OCI-LY1 (cell line): ENCODE measurements around the gene OPN5.

Experiments
- H2AFZ ChIP-seq: fragments of 200-600 bp; sonication (generic), shearing (Covaris generic); 2 replicates; pipeline ENCODE4 v1.6.0; 2014; ENCODE audit warnings: antibody characterized with exemption, mild to moderate bottlenecking, low read length
- H3F3A ChIP-seq: fragments of 200-600 bp; sonication (generic), shearing (Covaris generic); 2 replicates; pipeline ENCODE4 v1.6.0; 2014; ENCODE audit warnings: mild to moderate bottlenecking, antibody characterized with exemption, low read length, moderate library complexity; ENCODE audit not compliant: insufficient read depth
- H3K27ac ChIP-seq: fragments of 200-600 bp; sonication (generic); 2 replicates; pipeline ENCODE4 v1.5.1; 2014; ENCODE audit warnings: low read length, mixed run types, mild to moderate bottlenecking, low read depth; ENCODE audit not compliant: poor library complexity, severe bottlenecking
- H3K27me3 ChIP-seq: fragments of 200-600 bp; sonication (generic); 2 replicates; pipeline ENCODE4 v1.6.0; 2014; ENCODE audit warnings: antibody characterized with exemption, mild to moderate bottlenecking, low read length, moderate library complexity; ENCODE audit not compliant: insufficient read depth
- H3K36me3 ChIP-seq: fragments of 200-600 bp; sonication (generic); 2 replicates; pipeline ENCODE4 v1.6.1; 2014; ENCODE audit warnings: mild to moderate bottlenecking, antibody characterized with exemption, low read length, moderate library complexity, mixed read lengths; ENCODE audit not compliant: insufficient read depth
- H3K4me1 ChIP-seq: fragments of 200-600 bp; sonication (generic); 2 replicates; pipeline ENCODE4 v1.5.1; 2014; ENCODE audit warnings: mild to moderate bottlenecking, low read length, moderate library complexity; ENCODE audit not compliant: insufficient read depth, severe bottlenecking
- H3K4me2 ChIP-seq: fragments of 200-600 bp; sonication (generic), shearing (Covaris generic); 2 replicates; pipeline ENCODE4 v1.6.1; 2014; ENCODE audit warnings: low read length
- H3K4me3 ChIP-seq: fragments of 200-600 bp; sonication (generic); 2 replicates; pipeline ENCODE4 v1.5.1; 2014; ENCODE audit warnings: low read length, low read depth, mild to moderate bottlenecking, mixed read lengths; ENCODE audit not compliant: poor library complexity, severe bottlenecking
- H3K79me2 ChIP-seq: fragments of 200-600 bp; shearing (Covaris generic); 2 replicates; pipeline ENCODE4 v1.6.1; 2016; ENCODE audit warnings: mixed run types, low read length, mixed read lengths; ENCODE audit not compliant: insufficient read depth
- H3K9ac ChIP-seq: fragments of 200-600 bp; sonication (generic), shearing (Covaris generic); 2 replicates; pipeline ENCODE4 v1.6.1; 2014; ENCODE audit warnings: mild to moderate bottlenecking, low read length, mixed read lengths
- H3K9me2 ChIP-seq: fragments of 200-600 bp; sonication (generic), shearing (Covaris generic); 2 replicates; pipeline ENCODE4 v1.6.1; 2014; ENCODE audit warnings: low read depth, mild to moderate bottlenecking, low read length, mixed read lengths
- H3K9me3 ChIP-seq: fragments of 200-600 bp; shearing (Covaris generic); 2 replicates; pipeline ENCODE4 v1.6.1; 2014; ENCODE audit warnings: low read length, mixed read lengths
- H4K20me1 ChIP-seq: fragments of 200-600 bp; sonication (generic), shearing (Covaris generic); 2 replicates; pipeline ENCODE4 v1.6.0; 2016; ENCODE audit warnings: mild to moderate bottlenecking, low read length; ENCODE audit not compliant: insufficient read depth
- EZH2 ChIP-seq: fragments of 200-600 bp; sonication (generic), shearing (Covaris generic); IDR thresholded peaks from 2 replicates; pipeline ENCODE4 v1.8.0; 2017; ENCODE audit warnings: borderline replicate concordance, mixed run types, mild to moderate bottlenecking, antibody characterized with exemption, low read length, moderate library complexity, mixed read lengths
- TF ChIP-seq, protein P1 (sequence below): fragments of 200-600 bp; sonication (generic), shearing (Covaris generic); IDR thresholded peaks from 2 replicates; pipeline ENCODE4 v1.5.1; 2017; ENCODE audit warnings: mild to moderate bottlenecking, antibody characterized with exemption, low read length, moderate library complexity, mixed read lengths

The OPN5 gene

DNA sequence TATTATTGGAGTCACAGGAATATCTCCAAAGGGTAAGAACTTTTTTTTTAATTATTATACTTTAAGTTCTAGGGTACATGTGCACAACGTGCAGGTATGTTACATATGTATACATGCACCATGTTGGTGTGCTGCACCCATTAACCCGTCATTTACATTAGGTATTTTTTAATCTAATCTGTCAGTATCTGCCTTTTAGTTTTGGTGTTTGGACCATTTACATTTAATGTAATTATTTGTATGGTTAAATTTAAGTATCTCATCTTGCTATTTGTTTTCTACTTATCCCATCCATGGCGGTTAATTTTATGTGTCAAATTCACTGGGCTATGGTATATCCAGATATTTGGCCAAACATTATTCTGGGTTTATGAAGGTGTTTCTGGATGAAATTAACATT, 15.4 kb upstream of the OPN5 start:
- H3K4me2 ChIP-seq = no peak overlapping the region
- H3K27me3 ChIP-seq = no peaks in the 10 kb centered on the region
- H3K79me2 ChIP-seq = no peaks in the 10 kb centered on the region
- no peaks in the 10 kb centered on the region for H3K36me3 ChIP-seq
- TF ChIP-seq, protein P1, sequence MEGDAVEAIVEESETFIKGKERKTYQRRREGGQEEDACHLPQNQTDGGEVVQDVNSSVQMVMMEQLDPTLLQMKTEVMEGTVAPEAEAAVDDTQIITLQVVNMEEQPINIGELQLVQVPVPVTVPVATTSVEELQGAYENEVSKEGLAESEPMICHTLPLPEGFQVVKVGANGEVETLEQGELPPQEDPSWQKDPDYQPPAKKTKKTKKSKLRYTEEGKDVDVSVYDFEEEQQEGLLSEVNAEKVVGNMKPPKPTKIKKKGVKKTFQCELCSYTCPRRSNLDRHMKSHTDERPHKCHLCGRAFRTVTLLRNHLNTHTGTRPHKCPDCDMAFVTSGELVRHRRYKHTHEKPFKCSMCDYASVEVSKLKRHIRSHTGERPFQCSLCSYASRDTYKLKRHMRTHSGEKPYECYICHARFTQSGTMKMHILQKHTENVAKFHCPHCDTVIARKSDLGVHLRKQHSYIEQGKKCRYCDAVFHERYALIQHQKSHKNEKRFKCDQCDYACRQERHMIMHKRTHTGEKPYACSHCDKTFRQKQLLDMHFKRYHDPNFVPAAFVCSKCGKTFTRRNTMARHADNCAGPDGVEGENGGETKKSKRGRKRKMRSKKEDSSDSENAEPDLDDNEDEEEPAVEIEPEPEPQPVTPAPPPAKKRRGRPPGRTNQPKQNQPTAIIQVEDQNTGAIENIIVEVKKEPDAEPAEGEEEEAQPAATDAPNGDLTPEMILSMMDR = no peak
- no peak for TF ChIP-seq EZH2
- no peak overlapping the region for H2AFZ ChIP-seq
- H3K27ac ChIP-seq = no peak overlapping the region
- H3K9me3 ChIP-seq = no peaks in the 10 kb centered on the region
- H3K4me1 ChIP-seq = no peaks in the 10 kb centered on the region
- no peak overlapping the region for H3K9ac ChIP-seq
- H3F3A ChIP-seq = no peaks in the 10 kb centered on the region
- H4K20me1 ChIP-seq = no peaks in the 10 kb centered on the region
- H3K4me3 ChIP-seq = no peak overlapping the region
- H3K9me2 ChIP-seq = no peaks in the 10 kb centered on the region

DNA sequence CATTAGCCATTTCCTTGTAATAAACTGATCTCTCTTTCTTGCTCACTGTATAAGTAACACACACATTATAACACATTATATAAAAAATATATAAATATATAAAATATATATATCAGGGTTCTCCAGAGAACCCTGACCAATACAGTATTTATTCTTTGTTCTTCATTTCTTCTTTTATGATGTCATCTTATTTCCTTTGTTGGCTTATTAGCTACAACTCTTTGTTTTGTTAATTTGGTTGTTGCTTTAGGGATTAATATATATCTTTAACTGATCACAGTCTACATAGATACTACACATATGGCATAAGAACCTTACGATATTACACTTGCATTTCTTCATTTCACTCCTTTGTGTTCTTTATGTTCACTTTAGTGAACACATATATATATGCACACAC, 14.7 kb upstream of the OPN5 start:
- Histone ChIP-seq H3F3A (no peaks in the 10 kb centered on the region), H3K9me2 (no peaks in the 10 kb centered on the region), H3K9ac (no peak overlapping the region), H3K36me3 (no peaks in the 10 kb centered on the region), H3K27me3 (no peaks in the 10 kb centered on the region), H3K27ac (no peak overlapping the region), H3K4me1 (no peaks in the 10 kb centered on the region), H3K79me2 (no peaks in the 10 kb centered on the region), H3K9me3 (no peaks in the 10 kb centered on the region), H3K4me3 (no peak overlapping the region), H3K4me2 (no peak overlapping the region), H2AFZ (no peak overlapping the region), H4K20me1 (no peaks in the 10 kb centered on the region)
- no peak for TF ChIP-seq EZH2
- TF ChIP-seq, protein P1 = no peak

DNA sequence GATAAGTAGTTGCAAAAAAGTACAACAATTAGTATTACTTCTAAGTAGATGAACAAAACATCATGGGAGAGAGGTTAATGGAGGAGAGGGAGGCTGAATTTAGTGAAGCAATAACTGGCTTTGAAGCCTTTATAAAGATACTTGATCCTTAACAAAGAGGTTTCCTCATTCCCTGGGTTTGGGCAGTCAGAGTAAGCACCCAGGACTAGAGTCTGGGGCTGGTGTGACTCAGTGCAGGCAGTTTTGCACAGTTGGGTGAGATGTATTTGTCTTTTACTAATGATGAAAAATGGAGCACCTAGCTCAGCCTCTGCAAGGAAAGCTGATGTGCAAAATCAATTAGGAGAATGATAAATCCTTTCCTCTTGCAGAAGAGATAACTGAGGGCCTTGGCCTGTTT, 11.8 kb upstream of the OPN5 start:
- Histone ChIP-seq H3F3A (no peaks in the 10 kb centered on the region), H3K27ac (no peak overlapping the region), H3K27me3 (no peaks in the 10 kb centered on the region), H3K9me3 (no peaks in the 10 kb centered on the region), H3K79me2 (no peaks in the 10 kb centered on the region), H3K4me3 (no peak overlapping the region), H3K9me2 (no peaks in the 10 kb centered on the region), H3K4me2 (no peak overlapping the region), H3K36me3 (no peaks in the 10 kb centered on the region), H3K4me1 (no peaks in the 10 kb centered on the region), H2AFZ (no peak overlapping the region), H4K20me1 (no peaks in the 10 kb centered on the region), H3K9ac (no peak overlapping the region)
- no peak for TF ChIP-seq EZH2
- TF ChIP-seq, protein P1 = no peak
